Measurements from ENCODE around the gene GLI3. TPM values are rescaled to one million over a fixed set of nuclear protein-coding genes. Genes with fewer than 3 reads are reported as not detected.

The GLI3 gene
- 0.07 to 0.25 TPM (median 0.13 TPM) in 5 replicates for total RNA-seq (2022; extraction: Qiagen RNA extraction)

DNA sequence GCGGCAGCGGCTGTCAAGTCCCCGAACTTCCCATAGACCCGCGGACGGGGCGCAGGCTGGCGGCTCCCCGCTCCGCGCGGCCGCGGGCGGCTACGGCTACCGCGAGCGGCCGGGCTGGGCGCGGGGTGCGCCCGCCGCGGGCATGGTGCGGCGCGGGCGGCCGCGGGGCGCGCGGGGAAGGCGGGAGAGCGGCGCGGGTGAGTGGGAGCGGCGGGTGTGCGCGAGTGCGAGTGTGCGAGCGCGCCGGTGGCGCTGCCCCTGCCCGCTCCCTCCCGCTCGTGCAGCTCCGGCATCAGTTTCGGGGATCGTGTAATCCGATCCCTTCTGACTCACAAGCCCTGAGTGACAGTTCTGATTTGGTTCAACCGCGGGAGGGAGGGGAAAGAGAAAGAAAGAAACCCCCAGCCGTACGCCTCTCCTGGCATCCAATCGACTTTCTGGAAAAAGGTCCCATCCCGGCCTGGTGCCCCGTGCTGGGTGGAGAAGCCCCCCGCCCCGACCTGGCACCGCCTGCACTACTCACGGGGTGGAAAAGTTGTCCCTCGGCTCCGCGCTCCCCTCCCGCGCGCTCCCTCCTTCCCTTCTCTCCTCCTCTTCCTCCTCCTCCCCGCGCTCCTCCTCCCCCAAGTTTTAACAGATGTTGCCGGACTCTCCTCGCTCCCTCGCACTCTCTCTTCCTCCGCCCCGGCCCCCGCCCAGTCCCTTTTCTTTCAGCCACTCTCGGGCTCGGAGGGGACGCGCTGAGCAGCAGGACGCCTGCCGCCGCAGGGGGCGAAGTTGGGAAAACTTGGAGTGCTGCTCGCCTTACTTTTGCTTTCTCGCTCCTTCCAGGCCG is at the start of gene GLI3:
Gene GLI3, minus strand, starts transcription at position 234 of the 835 bp plus-strand sequence. CDS start 13,956 bp downstream, outside the sequence.

